MM.1S (cell line): Measurements from ENCODE around the gene BACH2.

Source experiments
- CTCF ChIP-seq: fragments of 300-600 bp; sonication (generic); IDR thresholded peaks from 2 replicates; pipeline ENCODE4 v1.5.1; 2016; ENCODE audit warnings: antibody characterized with exemption, low read length, mixed read lengths
- EZH2 ChIP-seq: fragments of 300-600 bp; sonication (generic); optimal IDR thresholded peaks from 2 replicates; pipeline ENCODE3; 2017; ENCODE audit warnings: low read depth, mild to moderate bottlenecking, antibody characterized with exemption, low read length, mixed read lengths
- EZH2phosphoT487 ChIP-seq: fragments of 300-600 bp; sonication (generic); IDR thresholded peaks from 2 replicates; pipeline ENCODE4 v1.6.1; 2018; ENCODE audit warnings: antibody characterized with exemption, low read length

GRCh38 chr6:90098627-90099026 is 198.0 kb downstream of the BACH2 start:
- TF ChIP-seq CTCF, result no peak
- no peak for TF ChIP-seq EZH2phosphoT487
- no peak for TF ChIP-seq EZH2
